GM18508 (cell line): ENCODE data around the gene THAP8.

Experiments
- ATAC-seq: cut with Tn5 transposase; IDR thresholded peaks from one replicate; pipeline ENCODE4 v1.9.1; 2021; ENCODE audit warnings: moderate number of reproducible peaks; ENCODE audit not compliant: insufficient read depth, unreplicated experiment

THAP8 gene

GRCh38 chr19:36054119-36054732, at the start of gene THAP8:
TSS of gene THAP8 (minus strand) at chr19:36054285. CDS start at chr19:36054217, 68 bp downstream.
- ATAC-seq = peak; percentile 57

GRCh38 chr19:36103040-36103626, 49.0 kb upstream of the THAP8 start:
- no peak for ATAC-seq

- no peak for ATAC-seq
Observed at GRCh38 chr19:36101550-36102327, 47.7 kb upstream of the THAP8 start.

- ATAC-seq = no peak
Observed at GRCh38 chr19:36100476-36100875, 46.4 kb upstream of the THAP8 start.

- ATAC-seq = no peak
Observed at GRCh38 chr19:36099166-36099785, 45.2 kb upstream of the THAP8 start.

GRCh38 chr19:36097036-36097435, 43.0 kb upstream of the THAP8 start:
- ATAC-seq = no peak

GRCh38 chr19:36093687-36094086, 39.6 kb upstream of the THAP8 start:
- ATAC-seq = no peak

GRCh38 chr19:36093146-36093662, 39.1 kb upstream of the THAP8 start:
- no peak for ATAC-seq

GRCh38 chr19:36092566-36092965, 38.5 kb upstream of the THAP8 start:
- ATAC-seq = no peak

- ATAC-seq = no peak
Observed at GRCh38 chr19:36090910-36091695, 37.0 kb upstream of the THAP8 start.

GRCh38 chr19:36089847-36090246, 35.8 kb upstream of the THAP8 start:
- no peak for ATAC-seq

- ATAC-seq = no peak
Observed at GRCh38 chr19:36086326-36086725, 32.2 kb upstream of the THAP8 start.

- no peak for ATAC-seq
Observed at GRCh38 chr19:36084231-36085009, 30.3 kb upstream of the THAP8 start.

- ATAC-seq = no peak
Observed at GRCh38 chr19:36082916-36083315, 28.8 kb upstream of the THAP8 start.

- ATAC-seq = no peak
Observed at GRCh38 chr19:36081894-36082293, 27.8 kb upstream of the THAP8 start.

- no peak for ATAC-seq
Observed at GRCh38 chr19:36081385-36081784, 27.3 kb upstream of the THAP8 start.

GRCh38 chr19:36079389-36079945, 25.4 kb upstream of the THAP8 start:
- no peak for ATAC-seq

GRCh38 chr19:36073121-36073876, 19.2 kb upstream of the THAP8 start:
- ATAC-seq = no peak
